Fibroblast of the aortic adventitia (primary cell): ENCODE measurements around the gene POLR2C. TPM values are rescaled to one million over a fixed set of nuclear protein-coding genes. Genes with fewer than 3 reads are reported as not detected.

Source experiments
- DNase-seq: peaks from one replicate; pipeline ENCODE4 v3.0.0-alpha.2; 2010; ENCODE audit warnings: low read depth
- H3K4me3 ChIP-seq: 2 replicates; pipeline ENCODE4 v1.5.1; 2011; ENCODE audit warnings: low read depth, mild to moderate bottlenecking, control low read depth, low read length, moderate library complexity
- CTCF ChIP-seq: IDR thresholded peaks from 2 replicates; pipeline ENCODE4 v1.5.1; 2011; ENCODE audit warnings: mild to moderate bottlenecking, low read length, control low read depth, inconsistent platforms; ENCODE audit not compliant: insufficient read depth
- total RNA-seq: library from RNA; depleted of rRNA; stranded (reverse); fragments of >200 nt; gene quantifications from 2 replicates; pipeline ENCODE4 v1.2.3, GENCODE V29; 2012; ENCODE audit warnings: low replicate concordance

POLR2C gene
- total RNA-seq, 1 donor, result 76.6 TPM

- no peak for DNase-seq
- peak overlapping the region; percentile 72 for H3K4me3 ChIP-seq
- no peak for TF ChIP-seq CTCF
Measured at GRCh38 chr16:57478396-57479204, 16.1 kb downstream of the POLR2C start.

- peak overlapping the region; percentile 72 for H3K4me3 ChIP-seq
- TF ChIP-seq CTCF, result no peak
- peak; percentile 74 for DNase-seq
Measured at GRCh38 chr16:57479205-57479975, 16.9 kb downstream of the POLR2C start.

- peak; percentile 80 for DNase-seq
- H3K4me3 ChIP-seq, result peak overlapping the region; percentile 72
- no peak for TF ChIP-seq CTCF
Measured at GRCh38 chr16:57479976-57480753, 17.7 kb downstream of the POLR2C start.

- no peak overlapping the region for H3K4me3 ChIP-seq
- no peak for DNase-seq
- TF ChIP-seq CTCF, result no peak
Measured at GRCh38 chr16:57480754-57481230, 18.3 kb downstream of the POLR2C start.

GRCh38 chr16:57481421-57481820 is 18.9 kb downstream of the POLR2C start:
- H3K4me3 ChIP-seq, result no peak overlapping the region
- TF ChIP-seq CTCF, result no peak
- DNase-seq, result no peak

GRCh38 chr16:57482845-57483545 is 20.5 kb downstream of the POLR2C start:
- H3K4me3 ChIP-seq, result no peak overlapping the region
- no peak for TF ChIP-seq CTCF
- no peak for DNase-seq
